NCI-H146 (cell line): ENCODE measurements around the gene OR1I1.
"Not testable (repeated sequence)": the region's sequence is repeated elsewhere in the genome, so short reads cannot be mapped to it uniquely, and the experiment has no call there.

Experiments
- DNase-seq: peaks from one replicate; lab custom pipeline; 2025; lab: John Stamatoyannopoulos, UW

The OR1I1 gene

GRCh38 chr19:15081911-15082310, at the start of gene OR1I1:
TSS of gene OR1I1 (plus strand) at chr19:15082211. CDS start at chr19:15087066, 4,855 bp downstream.
- DNase-seq = no peak

- DNase-seq = no peak
Measured at GRCh38 chr19:15035795-15036311, 46.2 kb upstream of the OR1I1 start.

GRCh38 chr19:15037586-15037985, 44.4 kb upstream of the OR1I1 start:
- DNase-seq = no peak

GRCh38 chr19:15038294-15038693, 43.7 kb upstream of the OR1I1 start:
- no peak for DNase-seq

GRCh38 chr19:15042003-15042402, 40.0 kb upstream of the OR1I1 start:
- no peak for DNase-seq

GRCh38 chr19:15042826-15043225, 39.2 kb upstream of the OR1I1 start:
- DNase-seq = no peak

- DNase-seq = no peak
Measured at GRCh38 chr19:15045506-15045905, 36.5 kb upstream of the OR1I1 start.

- no peak for DNase-seq
Measured at GRCh38 chr19:15047680-15048079, 34.3 kb upstream of the OR1I1 start.

- no peak for DNase-seq
Measured at GRCh38 chr19:15048128-15048527, 33.9 kb upstream of the OR1I1 start.

GRCh38 chr19:15048885-15049541, 33.0 kb upstream of the OR1I1 start, which contains the start of gene CASP14:
TSS of gene CASP14 (plus strand) at chr19:15049480. CDS start at chr19:15052252, 2,772 bp downstream.
- DNase-seq = no peak

GRCh38 chr19:15050639-15051038, 31.4 kb upstream of the OR1I1 start:
- DNase-seq = no peak

- DNase-seq = peak; percentile 16
Measured at GRCh38 chr19:15062036-15062435, 20.0 kb upstream of the OR1I1 start.

GRCh38 chr19:15070386-15070785, 11.6 kb upstream of the OR1I1 start:
- not testable (repeated sequence) for DNase-seq

GRCh38 chr19:15072930-15073647, 8.9 kb upstream of the OR1I1 start:
- DNase-seq = no peak

- no peak for DNase-seq
Measured at GRCh38 chr19:15074371-15074770, 7.6 kb upstream of the OR1I1 start.

- no peak for DNase-seq
Measured at GRCh38 chr19:15075806-15076205, 6.2 kb upstream of the OR1I1 start.

- not testable (repeated sequence) for DNase-seq
Measured at GRCh38 chr19:15080002-15080401, 2.0 kb upstream of the OR1I1 start.

- no peak for DNase-seq
Measured at GRCh38 chr19:15087182-15087581, 5.2 kb downstream of the OR1I1 start.

- DNase-seq = peak; percentile 80
Measured at GRCh38 chr19:15091918-15092753, 10.1 kb downstream of the OR1I1 start.

GRCh38 chr19:15093001-15093400, 11.0 kb downstream of the OR1I1 start:
- no peak for DNase-seq

GRCh38 chr19:15096223-15096622, 14.2 kb downstream of the OR1I1 start:
- DNase-seq = no peak

GRCh38 chr19:15097980-15098379, 16.0 kb downstream of the OR1I1 start:
- not testable (repeated sequence) for DNase-seq
